Pancreas (tissue), 10 donors: ENCODE data around the gene LDLRAD4. TPM values are rescaled to one million over a fixed set of nuclear protein-coding genes. Genes with fewer than 3 reads are reported as not detected.

Experiments
- ATAC-seq, 4 donors: fragments of 200-7000 bp; cut with Tn5 transposase; one replicate each; pipeline versions ENCODE4 v1.8.0 to v1.9.1; 2020; ENCODE audit warnings: mild to moderate bottlenecking in 4 of 4, moderate library complexity in 4 of 4
- DNase-seq, 6 donors: peaks; one replicate each; pipeline ENCODE4 v3.0.0-alpha.2; 2020
- FAIRE-seq: peaks from 2 replicates; lab custom pipeline; 2012; peaks lifted over from hg19 to GRCh38; lab: Jason Lieb, UNC
- H3K27ac ChIP-seq, 4 donors: fragments of 200-600 bp; sonication (generic); 1 replicate in 3 of 4; 2 replicates in 1 of 4; pipeline versions ENCODE4 v1.5.0 to v1.8.0; 2020
- H3K27me3 ChIP-seq, 4 donors: fragments of 200-600 bp; one replicate each; pipeline ENCODE4 v1.8.0; 2021
- H3K36me3 ChIP-seq, 3 donors: fragments of 200-600 bp; sonication (generic) in 1 of 3; one replicate each; pipeline versions ENCODE4 v1.5.0 to v1.8.0; 2020 to 2021
- H3K4me1 ChIP-seq, 3 donors: fragments of 200-600 bp; one replicate each; pipeline ENCODE4 v1.8.0; 2021
- H3K4me3 ChIP-seq, 4 donors: fragments of 200-600 bp; sonication (generic) in 2 of 4; one replicate each; pipeline versions ENCODE4 v1.5.0 to v1.8.0; 2020 to 2021
- H3K9me3 ChIP-seq, 4 donors: fragments of 200-600 bp; one replicate each; pipeline ENCODE4 v1.8.0; 2021
- WGBS, 2 donors: extraction: QIAGEN DNeasy Blood & Tissue Kit; methylation state at CpG; one replicate each; pipeline ENCODE4 v1.1.7; 2013; 5-methylcytosine and 5-hydroxymethylcytosine counted together
- intact Hi-C, 3 donors: fragments of 100-400 bp; cut with DNase I; formaldehyde crosslinking; loops; one replicate each; pipeline versions ENCODE4 v1.11.1 to v1.14.2; 2022
- polyA plus RNA-seq, 2 donors: library from polyadenylated mRNA; stranded (reverse); fragments of 200-250 nt; gene quantifications; one replicate each; pipeline ENCODE4 v1.2.3, GENCODE V29; 2013
- total RNA-seq, 6 donors: library from RNA; stranded (reverse); fragmentation: NEBNext Ultra II Directional in 4 of 6; extraction: Animal tissue kit (Norgen Biotek cat#: 25700) in 4 of 6; gene quantifications; one replicate each; pipeline versions ENCODE4 v1.2.1 to v1.2.4, GENCODE V29; 2021 to 2023
- TF ChIP-seq, protein P1 (sequence below), 4 donors: fragments of 200-600 bp; sonication (generic) in 3 of 4; IDR thresholded peaks; one replicate each; pipeline versions ENCODE4 v1.5.0 to v1.8.0; 2021; ENCODE audit warnings: antibody characterized with exemption in 4 of 4
- donor health status: healthy with polysubstance abuse.
- donor health status: DM: no; HTN: no; CAD: no; lungs with moderate emphysema.
- donor health status: DM: no; HTN: no; CAD: no.
- donor health status: control.
- donor health status: control.
- donor health status: Bipolar disorder and iron deficiency.
- donor health status: DM: yes; HTN: yes; CAD: no.
- donor health status: DM: no; HTN: no; CAD: no.
- donor health status: DM: no; HTN: no; CAD: no.
- donor health status: DM: yes; HTN: yes; CAD: no.

The LDLRAD4 gene
- total and polyA plus RNA-seq, 8 donors: 2.5 to 21.8 (median 5.7) TPM

DNA sequence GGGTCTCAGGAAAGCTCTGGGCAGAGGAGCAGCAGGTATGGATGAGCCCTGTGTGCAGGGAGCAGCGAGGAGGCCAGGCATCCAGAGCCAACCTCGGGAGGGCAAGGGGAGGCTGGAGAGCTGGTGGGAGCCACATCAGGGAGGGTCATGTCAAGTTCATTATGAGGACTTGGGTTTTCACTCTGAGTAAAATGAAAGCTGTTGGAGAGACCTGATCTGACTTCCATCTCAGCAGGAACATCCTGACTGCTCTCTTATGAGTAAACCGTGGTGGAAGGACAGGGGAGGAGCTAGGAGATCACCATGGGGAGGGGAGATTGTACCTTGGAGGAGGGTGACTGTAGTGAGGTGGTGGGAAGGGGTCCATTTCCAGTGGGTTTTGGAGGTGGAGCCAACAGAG lies 209.8 kb downstream of the LDLRAD4 start:
- no peak overlapping the region for H3K4me3 ChIP-seq
- H3K27me3 ChIP-seq: no peaks in the 10 kb centered on the region
- no peak for DNase-seq
- no peaks in the 10 kb centered on the region for H3K4me1 ChIP-seq
- no peak overlapping the region for H3K27ac ChIP-seq
- TF ChIP-seq, protein P1, sequence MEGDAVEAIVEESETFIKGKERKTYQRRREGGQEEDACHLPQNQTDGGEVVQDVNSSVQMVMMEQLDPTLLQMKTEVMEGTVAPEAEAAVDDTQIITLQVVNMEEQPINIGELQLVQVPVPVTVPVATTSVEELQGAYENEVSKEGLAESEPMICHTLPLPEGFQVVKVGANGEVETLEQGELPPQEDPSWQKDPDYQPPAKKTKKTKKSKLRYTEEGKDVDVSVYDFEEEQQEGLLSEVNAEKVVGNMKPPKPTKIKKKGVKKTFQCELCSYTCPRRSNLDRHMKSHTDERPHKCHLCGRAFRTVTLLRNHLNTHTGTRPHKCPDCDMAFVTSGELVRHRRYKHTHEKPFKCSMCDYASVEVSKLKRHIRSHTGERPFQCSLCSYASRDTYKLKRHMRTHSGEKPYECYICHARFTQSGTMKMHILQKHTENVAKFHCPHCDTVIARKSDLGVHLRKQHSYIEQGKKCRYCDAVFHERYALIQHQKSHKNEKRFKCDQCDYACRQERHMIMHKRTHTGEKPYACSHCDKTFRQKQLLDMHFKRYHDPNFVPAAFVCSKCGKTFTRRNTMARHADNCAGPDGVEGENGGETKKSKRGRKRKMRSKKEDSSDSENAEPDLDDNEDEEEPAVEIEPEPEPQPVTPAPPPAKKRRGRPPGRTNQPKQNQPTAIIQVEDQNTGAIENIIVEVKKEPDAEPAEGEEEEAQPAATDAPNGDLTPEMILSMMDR (IDR thresholded peaks at IDR 0.05): no peak
- no peaks in the 10 kb centered on the region for H3K36me3 ChIP-seq
- no peaks in the 10 kb centered on the region for H3K9me3 ChIP-seq
- FAIRE-seq: no peak
- intact Hi-C loops: no loop called here
- ATAC-seq: no peak
- 72 to 77% methylated on average over 3 of the region's 3 CpGs for WGBS, 2 donors

DNA sequence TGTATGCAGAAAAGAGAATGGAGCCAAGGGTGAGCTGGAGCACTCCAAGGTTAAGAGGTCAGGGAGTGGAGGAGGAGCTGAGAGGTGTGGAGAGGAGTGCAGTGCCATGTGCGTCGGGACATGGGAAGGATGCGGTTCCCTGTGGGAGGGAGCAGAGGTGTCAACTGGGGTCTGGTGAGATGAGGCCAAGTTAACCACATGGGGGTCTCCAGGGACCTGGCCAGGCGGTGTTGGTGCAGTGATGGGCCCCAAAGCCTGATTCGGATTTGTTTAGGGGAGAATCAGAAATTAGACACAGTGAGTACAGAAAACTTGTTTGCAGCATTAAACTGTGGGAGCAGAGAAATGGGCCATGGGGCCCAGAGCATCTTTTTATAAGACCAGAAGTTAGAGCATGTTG lies 210.5 kb downstream of the LDLRAD4 start:
- Histone ChIP-seq H3K36me3 (no peaks in the 10 kb centered on the region), H3K27me3 (no peaks in the 10 kb centered on the region), H3K27ac (no peak overlapping the region), H3K4me1 (no peaks in the 10 kb centered on the region), H3K9me3 (no peaks in the 10 kb centered on the region), H3K4me3 (no peak overlapping the region)
- FAIRE-seq: no peak
- DNase-seq: no peak
- TF ChIP-seq, protein P1 (IDR thresholded peaks at IDR 0.05): no peak
- WGBS, 2 donors: 81 to 88% methylated on average over 5 of the region's 5 CpGs
- ATAC-seq: no peak
- intact Hi-C loops: no loop called here

DNA sequence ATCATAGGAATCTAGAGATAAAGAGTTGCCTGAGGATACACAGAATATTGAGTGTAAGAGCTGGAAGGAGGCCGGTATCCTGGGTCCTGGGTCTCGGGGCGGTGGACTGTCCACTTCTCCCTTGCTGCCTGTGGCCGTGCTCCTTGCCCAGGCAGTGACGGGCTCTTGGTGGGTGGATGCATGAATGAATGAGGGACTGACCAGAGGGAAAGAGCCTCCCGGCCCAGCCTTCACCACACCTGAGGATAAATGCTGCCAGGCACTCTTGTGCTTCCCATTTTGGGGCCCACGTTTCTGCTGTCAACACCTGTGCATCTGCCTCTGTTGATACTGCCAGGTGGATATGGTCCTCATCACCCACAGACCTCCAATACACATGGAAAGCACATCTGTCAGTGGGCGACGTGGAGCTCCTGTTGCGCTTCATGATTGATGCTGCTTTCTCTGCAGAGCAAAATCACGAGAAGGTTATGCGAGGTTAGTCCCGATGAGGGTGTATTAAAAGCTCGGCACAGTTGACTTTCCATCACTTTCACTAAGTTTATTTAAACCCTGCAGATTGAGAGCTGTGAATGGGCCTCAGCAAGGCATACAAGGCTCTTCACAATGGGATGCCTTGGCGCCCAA lies 211.4 kb downstream of the LDLRAD4 start:
- DNase-seq (no peak), FAIRE-seq (no peak), ATAC-seq (no peak)
- no peak overlapping the region for H3K4me3 ChIP-seq
- no peaks in the 10 kb centered on the region for H3K4me1 ChIP-seq
- no peaks in the 10 kb centered on the region for H3K9me3 ChIP-seq
- H3K27ac ChIP-seq: no peak overlapping the region
- intact Hi-C loops: no loop called here
- H3K36me3 ChIP-seq: no peaks in the 10 kb centered on the region
- H3K27me3 ChIP-seq: no peaks in the 10 kb centered on the region
- TF ChIP-seq, protein P1 (IDR thresholded peaks at IDR 0.05): no peak
- WGBS, 2 donors: 79 to 81% methylated on average over 15 of the region's 15 CpGs

DNA sequence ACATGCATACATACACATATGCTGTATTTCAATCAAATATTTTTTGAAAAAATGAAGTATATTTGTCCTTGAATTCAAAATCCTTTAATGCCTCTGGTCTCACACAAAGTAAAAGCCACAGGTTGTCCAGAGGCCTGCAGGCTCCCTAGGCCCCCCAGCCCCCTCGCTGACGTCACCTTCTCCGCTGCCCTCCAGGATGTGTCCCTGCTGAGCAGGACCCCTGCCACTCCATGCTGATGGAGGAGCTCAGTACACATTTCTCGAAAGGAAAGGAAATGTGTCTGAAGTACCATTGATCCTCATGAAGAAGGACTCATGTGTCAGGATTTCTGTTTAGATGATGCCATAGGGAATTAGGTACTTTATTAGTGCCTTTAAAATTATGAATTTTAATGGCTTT lies 212.1 kb downstream of the LDLRAD4 start:
- no peak for DNase-seq

DNA sequence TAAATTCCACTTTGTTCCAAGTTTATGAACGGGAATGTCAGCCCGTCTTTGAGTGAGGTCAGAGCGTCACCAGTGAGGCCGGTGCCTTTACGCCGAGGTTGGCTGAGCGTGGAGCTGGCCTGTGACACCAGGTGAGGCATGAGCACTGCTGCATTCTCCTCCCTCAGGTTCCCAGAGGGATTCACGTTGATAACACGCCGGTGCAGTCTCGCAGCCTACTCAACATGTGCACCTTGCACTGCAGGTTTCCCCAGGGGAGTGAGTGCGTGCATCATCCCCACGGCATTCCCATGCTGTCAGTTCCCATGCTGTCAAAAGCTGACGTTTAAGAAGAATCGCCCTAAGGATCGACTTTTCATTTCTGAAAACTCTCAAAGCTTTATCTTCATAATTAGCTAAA lies 213.3 kb downstream of the LDLRAD4 start:
- Histone ChIP-seq H3K27me3 (no peaks in the 10 kb centered on the region), H3K27ac (no peak overlapping the region), H3K36me3 (no peaks in the 10 kb centered on the region), H3K4me3 (no peak overlapping the region), H3K4me1 (no peaks in the 10 kb centered on the region), H3K9me3 (no peaks in the 10 kb centered on the region)
- no peak for FAIRE-seq
- 73 to 78% methylated on average over 16 of the region's 16 CpGs for WGBS, 2 donors
- DNase-seq: no peak
- TF ChIP-seq, protein P1 (IDR thresholded peaks at IDR 0.05): no peak
- no peak for ATAC-seq
- intact Hi-C loops: no loop called here

More for the DNA sequence above, 212.1 kb downstream of the LDLRAD4 start:
- intact Hi-C loops: no loop called here
- H3K4me3 ChIP-seq: no peak overlapping the region
- no peaks in the 10 kb centered on the region for H3K36me3 ChIP-seq
- TF ChIP-seq, protein P1 (IDR thresholded peaks at IDR 0.05): no peak
- no peaks in the 10 kb centered on the region for H3K4me1 ChIP-seq
- H3K27ac ChIP-seq: no peak overlapping the region
- WGBS, 2 donors: 91 to 93% methylated on average over 4 of the region's 4 CpGs
- ATAC-seq: no peak
- no peaks in the 10 kb centered on the region for H3K27me3 ChIP-seq
- no peak for FAIRE-seq
- no peaks in the 10 kb centered on the region for H3K9me3 ChIP-seq
